GM18873 (cell line): ENCODE data around the gene CANT1.
"Not testable (repeated sequence)": the region's sequence is repeated elsewhere in the genome, so short reads cannot be mapped to it uniquely, and the experiment has no call there.

Experiments
- ATAC-seq: cut with Tn5 transposase; IDR thresholded peaks from one replicate; pipeline ENCODE4 v1.9.1; 2021; ENCODE audit warnings: mild to moderate bottlenecking, moderate library complexity, moderate number of reproducible peaks; ENCODE audit not compliant: unreplicated experiment, low FRiP score

Gene CANT1

GRCh38 chr17:79028496-79029326 is 19.1 kb upstream of the CANT1 start:
- ATAC-seq: no peak

- no peak for ATAC-seq
Observed at GRCh38 chr17:79027925-79028491, 18.4 kb upstream of the CANT1 start.

GRCh38 chr17:79027274-79027924 is 17.8 kb upstream of the CANT1 start:
- no peak for ATAC-seq

- no peak for ATAC-seq
Observed at GRCh38 chr17:79026376-79027273, 17.1 kb upstream of the CANT1 start.

GRCh38 chr17:79024901-79025737 is 15.6 kb upstream of the CANT1 start:
- ATAC-seq: no peak

GRCh38 chr17:79023886-79024771 is 14.6 kb upstream of the CANT1 start, which contains the start of gene C1QTNF1:
Gene C1QTNF1 (plus strand): TSS chr17:79024169. CDS start chr17:79043969, 19,800 bp downstream.
- no peak for ATAC-seq

- no peak for ATAC-seq
Observed at GRCh38 chr17:79023180-79023705, 13.7 kb upstream of the CANT1 start.

- no peak for ATAC-seq
Observed at GRCh38 chr17:79022507-79022991, 13.0 kb upstream of the CANT1 start.

- not testable (repeated sequence) for ATAC-seq
Observed at GRCh38 chr17:79021929-79022328, 12.4 kb upstream of the CANT1 start.

GRCh38 chr17:79020631-79021301 is 11.2 kb upstream of the CANT1 start:
- no peak for ATAC-seq

GRCh38 chr17:79019632-79020584 is 10.3 kb upstream of the CANT1 start:
- ATAC-seq: no peak

GRCh38 chr17:79019261-79019631 is 9.7 kb upstream of the CANT1 start:
- no peak for ATAC-seq

GRCh38 chr17:79018370-79018695 is 8.8 kb upstream of the CANT1 start:
- ATAC-seq: no peak

GRCh38 chr17:79017546-79018369 is 8.2 kb upstream of the CANT1 start:
- ATAC-seq: no peak

GRCh38 chr17:79014158-79014758 is 4.7 kb upstream of the CANT1 start:
- no peak for ATAC-seq
